ENCODE results near the gene GPR107.

Gene GPR107

DNA sequence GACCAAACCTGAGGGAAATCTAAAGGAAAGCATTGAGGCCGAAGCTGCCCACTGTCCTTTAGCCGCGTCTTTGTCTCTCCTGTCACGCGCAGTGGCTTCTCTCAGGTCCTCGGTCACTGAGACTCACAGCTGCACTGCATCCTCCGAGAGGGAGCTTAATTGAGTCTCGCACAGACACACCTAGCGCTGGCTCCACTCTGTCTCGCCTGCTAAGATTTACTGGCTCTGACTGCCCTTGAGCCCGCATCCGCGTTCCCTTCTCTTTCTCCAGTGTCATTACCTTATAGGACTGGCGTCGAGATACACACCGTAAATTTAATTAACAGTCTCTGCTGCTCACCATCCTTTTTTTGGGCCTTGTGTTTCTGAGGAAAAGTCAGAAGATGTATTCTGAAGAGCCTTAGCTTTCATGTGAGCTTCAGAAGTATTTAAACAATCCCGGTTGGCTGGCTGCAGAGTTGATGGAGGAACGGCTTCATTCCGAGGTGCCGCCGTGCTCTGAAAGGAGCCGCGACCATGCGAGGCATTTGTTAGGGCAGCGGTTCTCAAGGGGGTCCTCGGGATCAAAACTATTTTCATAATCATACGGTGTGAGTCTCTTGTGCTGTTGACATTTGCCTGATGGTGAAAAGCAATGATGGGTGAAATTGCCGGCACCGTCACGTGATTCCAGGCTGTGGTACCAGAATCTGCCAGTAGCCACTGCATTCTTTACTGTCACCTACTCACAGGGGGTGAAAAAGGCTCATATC, 58.3 kb downstream of the GPR107 start:
- no peak for TF ChIP-seq TCF4 (CRISPR knock-in tag; IDR thresholded peaks at IDR 0.05; ENCODE audit: borderline replicate concordance)
- TF ChIP-seq, protein P1, sequence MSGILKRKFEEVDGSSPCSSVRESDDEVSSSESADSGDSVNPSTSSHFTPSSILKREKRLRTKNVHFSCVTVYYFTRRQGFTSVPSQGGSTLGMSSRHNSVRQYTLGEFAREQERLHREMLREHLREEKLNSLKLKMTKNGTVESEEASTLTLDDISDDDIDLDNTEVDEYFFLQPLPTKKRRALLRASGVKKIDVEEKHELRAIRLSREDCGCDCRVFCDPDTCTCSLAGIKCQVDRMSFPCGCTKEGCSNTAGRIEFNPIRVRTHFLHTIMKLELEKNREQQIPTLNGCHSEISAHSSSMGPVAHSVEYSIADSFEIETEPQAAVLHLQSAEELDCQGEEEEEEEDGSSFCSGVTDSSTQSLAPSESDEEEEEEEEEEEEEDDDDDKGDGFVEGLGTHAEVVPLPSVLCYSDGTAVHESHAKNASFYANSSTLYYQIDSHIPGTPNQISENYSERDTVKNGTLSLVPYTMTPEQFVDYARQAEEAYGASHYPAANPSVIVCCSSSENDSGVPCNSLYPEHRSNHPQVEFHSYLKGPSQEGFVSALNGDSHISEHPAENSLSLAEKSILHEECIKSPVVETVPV (CRISPR knock-in tag; IDR thresholded peaks at IDR 0.05), result no peak
- TF ChIP-seq, protein P2, sequence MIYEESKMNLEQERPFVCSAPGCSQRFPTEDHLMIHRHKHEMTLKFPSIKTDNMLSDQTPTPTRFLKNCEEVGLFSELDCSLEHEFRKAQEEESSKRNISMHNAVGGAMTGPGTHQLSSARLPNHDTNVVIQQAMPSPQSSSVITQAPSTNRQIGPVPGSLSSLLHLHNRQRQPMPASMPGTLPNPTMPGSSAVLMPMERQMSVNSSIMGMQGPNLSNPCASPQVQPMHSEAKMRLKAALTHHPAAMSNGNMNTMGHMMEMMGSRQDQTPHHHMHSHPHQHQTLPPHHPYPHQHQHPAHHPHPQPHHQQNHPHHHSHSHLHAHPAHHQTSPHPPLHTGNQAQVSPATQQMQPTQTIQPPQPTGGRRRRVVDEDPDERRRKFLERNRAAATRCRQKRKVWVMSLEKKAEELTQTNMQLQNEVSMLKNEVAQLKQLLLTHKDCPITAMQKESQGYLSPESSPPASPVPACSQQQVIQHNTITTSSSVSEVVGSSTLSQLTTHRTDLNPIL (CRISPR knock-in tag; IDR thresholded peaks at IDR 0.05; ENCODE audit: low read depth), result no peak
- TF ChIP-seq SNAI2 (CRISPR knock-in tag; IDR thresholded peaks at IDR 0.05), result no peak
- no peak for ATAC-seq

DNA sequence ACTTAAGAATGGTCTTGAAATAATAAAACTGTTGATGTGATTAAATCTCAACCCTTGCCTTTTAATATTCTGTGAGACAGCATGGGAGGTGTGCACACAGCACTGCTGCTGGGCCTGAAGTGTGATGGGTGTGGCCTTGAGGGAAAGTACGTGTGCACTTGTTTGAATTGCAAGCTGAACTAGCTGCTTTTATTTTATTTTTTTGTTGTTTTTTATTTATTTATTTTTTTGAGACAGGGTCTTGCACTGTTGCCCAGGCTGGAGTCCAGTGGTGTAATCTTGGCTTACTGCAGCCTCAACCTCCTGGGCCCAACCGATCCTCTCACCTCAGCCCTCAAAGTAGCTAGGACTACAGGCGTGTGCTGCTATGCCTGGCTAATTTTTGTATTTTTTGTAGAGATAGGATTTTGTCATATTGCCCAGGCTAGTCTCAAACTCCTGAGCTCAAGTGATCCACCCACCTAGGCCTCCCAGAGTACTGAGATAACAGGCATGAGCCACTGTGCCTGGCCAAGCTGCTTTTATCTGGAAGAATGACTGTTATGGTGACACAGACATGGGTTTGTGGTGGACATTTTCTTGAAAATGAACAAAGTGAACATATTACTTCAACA, 58.9 kb downstream of the GPR107 start:
- ATAC-seq, result no peak
- no peak for TF ChIP-seq ZNF70 (CRISPR knock-in tag; IDR thresholded peaks at IDR 0.05)
- TF ChIP-seq PPARA (CRISPR knock-in tag; IDR thresholded peaks at IDR 0.05; ENCODE audit: borderline replicate concordance), result no peak
- TF ChIP-seq ZFP3 (CRISPR knock-in tag; IDR thresholded peaks at IDR 0.05), result no peak
- TF ChIP-seq ZNF565 (CRISPR knock-in tag; conservative IDR thresholded peaks at IDR 0.05; ENCODE audit: low read depth), result no peak
- TF ChIP-seq RARB (CRISPR knock-in tag; IDR thresholded peaks at IDR 0.05), result no peak
- no peak for TF ChIP-seq OSR1 (CRISPR knock-in tag; IDR thresholded peaks at IDR 0.05)
- TF ChIP-seq, protein P3, sequence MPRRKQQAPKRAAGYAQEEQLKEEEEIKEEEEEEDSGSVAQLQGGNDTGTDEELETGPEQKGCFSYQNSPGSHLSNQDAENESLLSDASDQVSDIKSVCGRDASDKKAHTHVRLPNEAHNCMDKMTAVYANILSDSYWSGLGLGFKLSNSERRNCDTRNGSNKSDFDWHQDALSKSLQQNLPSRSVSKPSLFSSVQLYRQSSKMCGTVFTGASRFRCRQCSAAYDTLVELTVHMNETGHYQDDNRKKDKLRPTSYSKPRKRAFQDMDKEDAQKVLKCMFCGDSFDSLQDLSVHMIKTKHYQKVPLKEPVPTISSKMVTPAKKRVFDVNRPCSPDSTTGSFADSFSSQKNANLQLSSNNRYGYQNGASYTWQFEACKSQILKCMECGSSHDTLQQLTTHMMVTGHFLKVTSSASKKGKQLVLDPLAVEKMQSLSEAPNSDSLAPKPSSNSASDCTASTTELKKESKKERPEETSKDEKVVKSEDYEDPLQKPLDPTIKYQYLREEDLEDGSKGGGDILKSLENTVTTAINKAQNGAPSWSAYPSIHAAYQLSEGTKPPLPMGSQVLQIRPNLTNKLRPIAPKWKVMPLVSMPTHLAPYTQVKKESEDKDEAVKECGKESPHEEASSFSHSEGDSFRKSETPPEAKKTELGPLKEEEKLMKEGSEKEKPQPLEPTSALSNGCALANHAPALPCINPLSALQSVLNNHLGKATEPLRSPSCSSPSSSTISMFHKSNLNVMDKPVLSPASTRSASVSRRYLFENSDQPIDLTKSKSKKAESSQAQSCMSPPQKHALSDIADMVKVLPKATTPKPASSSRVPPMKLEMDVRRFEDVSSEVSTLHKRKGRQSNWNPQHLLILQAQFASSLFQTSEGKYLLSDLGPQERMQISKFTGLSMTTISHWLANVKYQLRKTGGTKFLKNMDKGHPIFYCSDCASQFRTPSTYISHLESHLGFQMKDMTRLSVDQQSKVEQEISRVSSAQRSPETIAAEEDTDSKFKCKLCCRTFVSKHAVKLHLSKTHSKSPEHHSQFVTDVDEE (CRISPR knock-in tag; IDR thresholded peaks at IDR 0.05), result no peak
- TF ChIP-seq CSDC2 (CRISPR knock-in tag; IDR thresholded peaks at IDR 0.05), result no peak

DNA sequence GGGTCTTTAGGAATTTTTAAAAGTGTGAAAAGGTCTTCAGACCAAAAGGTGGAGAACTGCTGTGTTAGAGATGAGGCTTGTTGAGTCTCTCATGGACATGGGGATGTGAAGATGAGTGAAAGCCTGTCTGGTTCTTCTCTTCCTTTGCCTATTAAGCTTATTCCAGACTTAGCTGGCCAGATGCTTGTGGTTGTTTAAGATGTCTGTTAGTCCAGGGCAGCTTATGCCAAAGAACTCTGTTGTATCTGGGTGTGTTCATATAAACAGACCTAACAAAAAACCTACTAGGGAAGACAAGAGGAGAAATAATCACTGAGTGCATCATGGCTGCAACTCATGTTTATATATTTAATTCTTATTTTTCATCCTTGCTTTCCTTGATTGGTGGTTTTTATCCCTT, 61.0 kb downstream of the GPR107 start:
- TF ChIP-seq, protein P4, sequence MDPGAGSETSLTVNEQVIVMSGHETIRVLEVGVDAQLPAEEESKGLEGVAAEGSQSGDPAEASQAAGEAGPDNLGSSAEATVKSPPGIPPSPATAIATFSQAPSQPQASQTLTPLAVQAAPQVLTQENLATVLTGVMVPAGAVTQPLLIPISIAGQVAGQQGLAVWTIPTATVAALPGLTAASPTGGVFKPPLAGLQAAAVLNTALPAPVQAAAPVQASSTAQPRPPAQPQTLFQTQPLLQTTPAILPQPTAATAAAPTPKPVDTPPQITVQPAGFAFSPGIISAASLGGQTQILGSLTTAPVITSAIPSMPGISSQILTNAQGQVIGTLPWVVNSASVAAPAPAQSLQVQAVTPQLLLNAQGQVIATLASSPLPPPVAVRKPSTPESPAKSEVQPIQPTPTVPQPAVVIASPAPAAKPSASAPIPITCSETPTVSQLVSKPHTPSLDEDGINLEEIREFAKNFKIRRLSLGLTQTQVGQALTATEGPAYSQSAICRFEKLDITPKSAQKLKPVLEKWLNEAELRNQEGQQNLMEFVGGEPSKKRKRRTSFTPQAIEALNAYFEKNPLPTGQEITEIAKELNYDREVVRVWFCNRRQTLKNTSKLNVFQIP (CRISPR knock-in tag; IDR thresholded peaks at IDR 0.05; ENCODE audit: borderline replicate concordance, low read depth), result no peak
- TF ChIP-seq ISL1 (CRISPR knock-in tag; IDR thresholded peaks at IDR 0.05) (no peak), ZNF70 (CRISPR knock-in tag; IDR thresholded peaks at IDR 0.05) (no peak), ZNF8 (CRISPR knock-in tag; IDR thresholded peaks at IDR 0.05) (no peak), BACH2 (CRISPR knock-in tag; IDR thresholded peaks at IDR 0.05; ENCODE audit: borderline replicate concordance) (no peak), CSDC2 (CRISPR knock-in tag; IDR thresholded peaks at IDR 0.05) (no peak), OSR1 (CRISPR knock-in tag; IDR thresholded peaks at IDR 0.05) (no peak), PPARA (CRISPR knock-in tag; IDR thresholded peaks at IDR 0.05; ENCODE audit: borderline replicate concordance) (no peak), ZFP3 (CRISPR knock-in tag; IDR thresholded peaks at IDR 0.05) (no peak)
- TF ChIP-seq, protein P3 (CRISPR knock-in tag; IDR thresholded peaks at IDR 0.05), result no peak
- TF ChIP-seq, protein P2 (CRISPR knock-in tag; IDR thresholded peaks at IDR 0.05; ENCODE audit: low read depth), result no peak
- ATAC-seq, result no peak
